Choroid plexus epithelial cell (primary cell): ENCODE data around the gene THAP7.
A peak's percentile ranks its signal among the peaks of the same experiment; 100 is the strongest.

ENCODE experiments used
- DNase-seq: peaks from one replicate; pipeline ENCODE4 v3.0.0-alpha.2; 2010; ENCODE audit warnings: low read depth
- H3K4me3 ChIP-seq: 2 replicates; pipeline ENCODE4 v1.5.1; 2011; ENCODE audit warnings: low read depth, mild to moderate bottlenecking, control low read depth, low read length, moderate library complexity
- TF ChIP-seq, protein P1 (sequence below): conservative IDR thresholded peaks from 2 replicates; pipeline ENCODE4 v1.5.1; 2011; ENCODE audit warnings: low read depth, mild to moderate bottlenecking, control low read depth, inconsistent platforms, low read length, moderate library complexity

THAP7 gene

DNA sequence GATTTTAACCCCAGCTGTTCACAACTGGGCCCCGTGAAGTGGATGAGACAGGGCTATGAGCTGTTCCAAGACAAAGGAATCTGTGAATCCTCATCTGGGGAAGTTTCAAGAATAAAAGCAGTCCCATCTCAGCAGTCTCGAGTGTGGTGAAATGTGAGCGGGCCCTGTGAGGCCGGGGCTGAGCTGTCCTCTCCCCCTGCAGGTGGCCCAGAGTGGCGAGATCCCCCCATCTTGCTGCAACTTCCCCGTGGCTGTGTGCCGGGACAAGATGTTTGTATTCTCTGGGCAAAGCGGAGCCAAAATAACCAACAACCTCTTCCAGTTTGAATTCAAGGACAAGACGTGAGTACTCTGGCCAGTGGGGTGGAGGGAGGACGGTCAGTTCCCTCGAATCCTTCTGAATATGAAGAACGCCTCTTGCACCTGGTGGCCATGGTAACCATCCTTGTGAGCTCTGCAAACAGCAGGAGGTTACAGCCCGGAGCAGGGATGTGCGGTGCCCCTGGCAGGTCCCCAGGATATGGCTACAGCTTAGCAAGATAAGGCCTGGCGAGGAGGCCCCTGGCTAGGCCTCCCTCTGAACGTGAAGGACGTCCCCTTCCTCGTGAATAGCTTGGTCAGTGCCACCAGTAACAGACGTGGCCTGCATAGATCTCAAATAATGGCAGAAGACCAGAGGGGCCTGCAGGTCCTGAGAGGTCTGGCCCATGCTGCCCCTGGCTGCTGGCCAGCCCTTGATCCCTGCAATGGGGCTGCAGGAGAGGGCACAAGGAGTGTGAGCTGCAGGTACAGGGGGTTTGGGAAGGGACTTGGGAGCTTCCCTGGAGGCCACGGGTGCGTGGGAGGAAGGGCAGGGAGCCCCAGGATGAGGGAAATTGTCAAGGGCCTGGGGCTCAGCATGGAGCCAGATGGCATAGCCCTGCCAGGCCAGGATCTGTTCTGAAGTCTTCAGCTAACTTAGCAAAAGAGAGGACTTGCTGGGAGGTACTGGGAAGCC, 11.4 kb downstream of the THAP7 start:
- H3K4me3 ChIP-seq = no peak overlapping the region
- no peak for DNase-seq
- TF ChIP-seq, protein P1, sequence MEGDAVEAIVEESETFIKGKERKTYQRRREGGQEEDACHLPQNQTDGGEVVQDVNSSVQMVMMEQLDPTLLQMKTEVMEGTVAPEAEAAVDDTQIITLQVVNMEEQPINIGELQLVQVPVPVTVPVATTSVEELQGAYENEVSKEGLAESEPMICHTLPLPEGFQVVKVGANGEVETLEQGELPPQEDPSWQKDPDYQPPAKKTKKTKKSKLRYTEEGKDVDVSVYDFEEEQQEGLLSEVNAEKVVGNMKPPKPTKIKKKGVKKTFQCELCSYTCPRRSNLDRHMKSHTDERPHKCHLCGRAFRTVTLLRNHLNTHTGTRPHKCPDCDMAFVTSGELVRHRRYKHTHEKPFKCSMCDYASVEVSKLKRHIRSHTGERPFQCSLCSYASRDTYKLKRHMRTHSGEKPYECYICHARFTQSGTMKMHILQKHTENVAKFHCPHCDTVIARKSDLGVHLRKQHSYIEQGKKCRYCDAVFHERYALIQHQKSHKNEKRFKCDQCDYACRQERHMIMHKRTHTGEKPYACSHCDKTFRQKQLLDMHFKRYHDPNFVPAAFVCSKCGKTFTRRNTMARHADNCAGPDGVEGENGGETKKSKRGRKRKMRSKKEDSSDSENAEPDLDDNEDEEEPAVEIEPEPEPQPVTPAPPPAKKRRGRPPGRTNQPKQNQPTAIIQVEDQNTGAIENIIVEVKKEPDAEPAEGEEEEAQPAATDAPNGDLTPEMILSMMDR = peak; percentile 1

DNA sequence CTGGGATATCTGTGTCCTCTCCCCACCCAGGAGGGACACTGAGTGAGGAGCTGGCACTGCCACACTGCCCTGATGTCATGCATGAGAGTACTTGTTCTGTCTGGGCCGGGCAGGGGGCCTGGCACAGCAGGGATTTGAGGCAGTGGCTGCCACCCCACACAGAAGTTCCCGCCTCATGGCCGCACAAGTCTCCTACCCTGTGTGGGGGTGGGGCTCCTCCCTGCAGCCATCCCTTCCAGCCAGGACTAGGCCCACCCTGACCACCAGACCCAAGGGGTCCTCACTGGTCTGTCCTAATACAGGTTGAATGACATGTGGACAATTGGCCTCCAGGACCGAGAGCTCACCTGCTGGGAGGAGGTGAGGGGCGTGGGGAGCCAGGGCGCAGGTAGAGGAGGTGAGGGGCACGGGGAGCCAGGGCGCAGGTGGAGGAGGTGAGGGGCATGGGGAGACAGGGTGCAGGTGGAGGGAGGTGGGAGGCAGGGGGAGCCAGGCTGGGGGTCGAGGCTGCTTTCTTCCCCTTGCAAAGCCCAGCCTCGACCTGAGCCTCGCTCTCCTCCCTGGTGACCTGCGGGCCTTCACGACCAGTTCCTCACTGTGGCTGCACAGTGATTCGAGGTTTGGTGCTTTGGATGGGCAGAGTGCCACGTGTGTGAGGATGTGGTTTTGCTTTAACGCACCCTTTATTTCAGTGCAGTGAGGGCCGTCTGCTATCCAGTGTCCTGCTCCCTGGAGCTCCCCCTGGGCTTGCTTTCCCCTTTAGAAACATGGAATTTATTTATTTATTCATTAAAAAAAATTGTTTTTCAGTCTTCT, 12.4 kb downstream of the THAP7 start:
- peak; percentile 54 for DNase-seq
- H3K4me3 ChIP-seq = no peak overlapping the region
- TF ChIP-seq, protein P1 = peak; percentile 12

DNA sequence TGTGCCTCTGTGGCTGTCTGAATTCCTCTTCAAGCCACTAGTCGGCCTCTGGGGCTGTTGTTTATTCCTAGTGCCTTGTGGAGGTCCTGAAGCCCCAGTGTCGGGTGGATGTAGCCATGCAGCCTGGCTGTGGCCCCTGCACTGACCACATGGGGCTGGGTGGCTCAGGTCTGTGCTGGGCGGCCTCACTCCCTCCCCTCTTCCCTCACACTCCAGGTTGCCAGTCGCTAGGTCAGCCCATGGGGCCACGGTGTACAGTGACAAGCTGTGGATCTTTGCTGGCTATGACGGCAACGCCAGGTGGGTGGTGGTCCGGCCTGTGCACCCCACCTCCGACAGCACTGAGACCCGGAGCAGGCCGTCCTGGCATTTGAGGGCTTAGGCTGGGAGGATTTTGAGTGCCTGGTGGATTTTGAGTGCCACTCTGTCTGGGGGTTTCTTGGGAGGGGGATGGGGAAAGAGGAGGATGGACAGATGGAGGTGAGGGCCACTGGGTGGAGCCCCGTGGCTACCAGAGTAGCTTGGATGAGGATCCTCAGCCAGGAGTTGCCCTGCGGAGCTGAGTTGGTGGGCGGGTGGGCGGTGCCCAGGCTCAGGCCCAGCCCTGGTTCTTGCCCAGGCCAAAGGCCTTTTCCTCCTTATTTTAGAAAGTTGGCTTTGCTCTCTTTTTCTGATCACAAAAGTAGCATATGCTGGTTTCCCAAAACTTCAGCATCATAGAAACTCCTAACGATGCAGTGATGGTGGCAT, 13.2 kb downstream of the THAP7 start:
- no peak for DNase-seq
- H3K4me3 ChIP-seq = no peak overlapping the region
- TF ChIP-seq, protein P1 = no peak

DNA sequence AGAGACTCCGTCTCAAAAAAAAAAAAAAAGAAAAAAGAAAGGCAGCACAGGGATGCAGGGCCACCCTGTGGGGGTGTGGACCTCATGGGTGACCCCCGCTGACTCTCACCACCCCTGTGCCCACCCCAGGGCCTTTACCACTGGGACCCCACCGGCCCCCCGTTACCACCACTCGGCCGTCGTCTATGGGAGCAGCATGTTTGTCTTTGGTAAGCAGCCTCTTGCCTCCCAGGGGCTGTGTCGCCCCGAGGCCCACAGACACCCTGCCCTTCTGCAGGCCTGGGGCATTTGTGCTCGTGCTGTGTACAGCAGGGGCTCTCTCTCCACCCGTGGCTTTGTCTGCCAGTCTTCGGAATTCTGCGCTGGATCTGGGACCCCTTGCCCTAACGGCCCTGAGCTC, 14.5 kb downstream of the THAP7 start:
- DNase-seq = no peak
- TF ChIP-seq, protein P1 = no peak
- H3K4me3 ChIP-seq = no peak overlapping the region

DNA sequence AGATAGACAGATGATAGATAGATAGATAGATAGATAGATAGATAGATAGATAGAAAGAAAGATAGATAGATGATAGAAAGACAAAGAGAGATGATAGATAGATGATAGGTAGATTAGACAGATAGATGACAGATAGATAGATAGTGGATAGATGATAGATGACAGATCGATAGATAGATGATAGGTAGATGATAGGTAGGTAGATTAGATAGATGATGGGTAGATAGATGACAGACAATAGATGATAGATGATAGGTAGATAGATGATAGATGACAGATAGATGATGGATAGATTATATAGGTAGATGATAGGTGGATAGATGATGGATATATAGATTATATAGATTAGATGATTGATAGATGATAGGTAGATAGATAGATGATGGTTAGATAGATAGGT, 15.6 kb downstream of the THAP7 start:
- H3K4me3 ChIP-seq = no peak overlapping the region
- DNase-seq = no peak
- TF ChIP-seq, protein P1 = no peak

DNA sequence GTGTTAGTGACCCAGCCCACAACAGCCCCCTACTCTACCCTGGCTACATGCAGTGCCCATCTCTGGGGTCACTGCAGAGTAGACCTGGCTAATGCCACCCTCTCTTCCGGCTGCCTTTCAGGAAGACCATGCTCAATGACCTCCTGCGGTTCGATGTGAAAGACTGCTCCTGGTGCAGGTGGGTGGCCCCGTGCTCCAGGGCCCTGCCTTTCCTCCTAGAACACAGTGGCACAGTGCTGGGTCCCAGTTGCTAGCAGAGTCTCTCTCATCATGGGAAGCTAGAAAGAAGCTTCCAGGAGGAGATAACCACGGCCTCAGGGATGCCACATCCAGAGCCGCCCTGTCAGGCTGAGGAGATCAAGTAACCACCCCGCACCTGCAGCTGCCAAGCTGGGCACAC, 16.2 kb downstream of the THAP7 start:
- H3K4me3 ChIP-seq = no peak overlapping the region
- DNase-seq = no peak
- TF ChIP-seq, protein P1 = no peak
